Cardiac muscle cell (in vitro differentiated cells and primary cell): ENCODE measurements around the gene B3GNT7. TPM values are rescaled to one million over a fixed set of nuclear protein-coding genes. Genes with fewer than 3 reads are reported as not detected.

ENCODE experiments used
- DNase-seq, 2 donors: peaks; one replicate each; pipeline versions ENCODE4 v3.0.0 to v3.0.0-alpha.2; 2010 to 2017; ENCODE audit warnings: low read depth in 1 of 2, low spot score in 1 of 2
- H3K27ac ChIP-seq: fragments of 200-600 bp; sonication (generic); 2 replicates; pipeline ENCODE4 v1.5.1; 2016
- H3K27me3 ChIP-seq: fragments of 200-600 bp; sonication (generic); 2 replicates; pipeline ENCODE4 v1.6.0; 2016; ENCODE audit warnings: control low read depth
- H3K36me3 ChIP-seq: fragments of 200-600 bp; sonication (generic); 2 replicates; pipeline ENCODE4 v1.5.1; 2016; ENCODE audit warnings: control low read depth
- H3K4me1 ChIP-seq: fragments of 200-600 bp; sonication (generic); 2 replicates; pipeline ENCODE4 v1.8.1; 2017; ENCODE audit warnings: low read depth, mild to moderate bottlenecking, mixed run types
- H3K4me3 ChIP-seq: fragments of 200-600 bp; sonication (generic); 2 replicates; pipeline ENCODE4 v1.5.1; 2016; ENCODE audit warnings: mild to moderate bottlenecking
- H3K9me3 ChIP-seq: fragments of 200-600 bp; sonication (generic); 2 replicates; pipeline ENCODE4 v1.5.1; 2017; ENCODE audit warnings: low read depth, mild to moderate bottlenecking, control low read depth
- polyA plus RNA-seq: library from polyadenylated mRNA; unstranded; fragments of >200 nt; fragmentation: Nextera tagmentation; extraction: Ambion mirVana; gene quantifications from 2 replicates; pipeline ENCODE4 v1.2.1, GENCODE V29; 2016
- total RNA-seq: library from RNA; depleted of rRNA; stranded (reverse); fragments of >200 nt; gene quantifications from 2 replicates; pipeline ENCODE4 v1.2.3, GENCODE V29; 2016
- TF ChIP-seq, protein P1 (sequence below): IDR thresholded peaks from 2 replicates; pipeline ENCODE4 v1.5.1; 2012; ENCODE audit warnings: low read depth, mild to moderate bottlenecking, low read length

Gene B3GNT7
- total and polyA plus RNA-seq, 2 experiments from 2014 or later: 2.9 to 15.8 TPM

DNA sequence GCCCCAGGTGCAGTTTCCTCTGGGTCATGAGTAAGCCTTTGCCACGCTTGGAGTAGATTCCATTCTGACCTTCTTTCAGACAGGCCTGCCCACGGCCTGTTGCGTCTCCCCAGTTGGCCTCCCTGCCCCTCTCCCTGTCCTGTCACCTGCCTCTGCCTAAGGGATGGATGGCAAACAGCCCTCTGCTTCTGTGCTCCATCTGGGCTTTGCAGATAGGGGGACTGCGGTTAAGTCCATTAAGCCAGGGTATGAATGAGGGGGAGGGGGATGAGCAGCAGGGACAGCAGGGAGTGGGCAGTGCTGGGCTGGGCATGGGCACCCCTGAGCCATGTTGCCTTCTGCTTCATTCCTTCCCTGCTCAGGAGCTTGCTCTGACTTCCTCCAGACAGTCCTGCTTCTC, 37.6 kb upstream of the B3GNT7 start:
- H3K36me3 ChIP-seq: no peaks in the 10 kb centered on the region

DNA sequence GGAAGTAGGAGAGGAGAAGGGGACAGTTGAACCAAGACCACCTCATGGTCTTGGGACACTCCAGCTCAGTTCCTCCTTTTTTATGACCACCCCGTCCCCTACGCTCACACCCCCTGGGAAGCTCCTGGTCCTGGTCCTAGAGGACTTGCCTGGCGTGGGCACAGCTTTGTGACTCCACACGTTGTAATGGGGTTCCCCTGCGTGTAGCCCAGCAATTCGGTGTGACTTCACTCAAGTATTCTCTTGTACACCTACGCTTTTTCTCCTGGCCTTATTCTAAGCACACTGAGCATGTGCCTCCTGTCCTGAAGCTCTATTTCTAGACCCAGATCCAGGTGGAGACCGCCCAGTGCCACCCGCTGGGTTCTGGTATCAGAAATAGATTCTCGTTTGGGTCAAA, 36.1 kb upstream of the B3GNT7 start:
- Histone ChIP-seq H3K27ac (no peak overlapping the region), H3K9me3 (no peaks in the 10 kb centered on the region), H3K36me3 (no peaks in the 10 kb centered on the region), H3K4me1 (peaks cover 13% of the 10 kb centered on the region), H3K4me3 (no peak overlapping the region), H3K27me3 (no peaks in the 10 kb centered on the region)
- TF ChIP-seq, protein P1, sequence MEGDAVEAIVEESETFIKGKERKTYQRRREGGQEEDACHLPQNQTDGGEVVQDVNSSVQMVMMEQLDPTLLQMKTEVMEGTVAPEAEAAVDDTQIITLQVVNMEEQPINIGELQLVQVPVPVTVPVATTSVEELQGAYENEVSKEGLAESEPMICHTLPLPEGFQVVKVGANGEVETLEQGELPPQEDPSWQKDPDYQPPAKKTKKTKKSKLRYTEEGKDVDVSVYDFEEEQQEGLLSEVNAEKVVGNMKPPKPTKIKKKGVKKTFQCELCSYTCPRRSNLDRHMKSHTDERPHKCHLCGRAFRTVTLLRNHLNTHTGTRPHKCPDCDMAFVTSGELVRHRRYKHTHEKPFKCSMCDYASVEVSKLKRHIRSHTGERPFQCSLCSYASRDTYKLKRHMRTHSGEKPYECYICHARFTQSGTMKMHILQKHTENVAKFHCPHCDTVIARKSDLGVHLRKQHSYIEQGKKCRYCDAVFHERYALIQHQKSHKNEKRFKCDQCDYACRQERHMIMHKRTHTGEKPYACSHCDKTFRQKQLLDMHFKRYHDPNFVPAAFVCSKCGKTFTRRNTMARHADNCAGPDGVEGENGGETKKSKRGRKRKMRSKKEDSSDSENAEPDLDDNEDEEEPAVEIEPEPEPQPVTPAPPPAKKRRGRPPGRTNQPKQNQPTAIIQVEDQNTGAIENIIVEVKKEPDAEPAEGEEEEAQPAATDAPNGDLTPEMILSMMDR: no peak
- DNase-seq: no peak

More for the DNA sequence above, 37.6 kb upstream of the B3GNT7 start:
- H3K4me3 ChIP-seq: no peak overlapping the region
- no peak for DNase-seq
- H3K4me1 ChIP-seq: peaks cover 13% of the 10 kb centered on the region
- no peak overlapping the region for H3K27ac ChIP-seq
- H3K27me3 ChIP-seq: no peaks in the 10 kb centered on the region
- TF ChIP-seq, protein P1: no peak
- no peaks in the 10 kb centered on the region for H3K9me3 ChIP-seq

DNA sequence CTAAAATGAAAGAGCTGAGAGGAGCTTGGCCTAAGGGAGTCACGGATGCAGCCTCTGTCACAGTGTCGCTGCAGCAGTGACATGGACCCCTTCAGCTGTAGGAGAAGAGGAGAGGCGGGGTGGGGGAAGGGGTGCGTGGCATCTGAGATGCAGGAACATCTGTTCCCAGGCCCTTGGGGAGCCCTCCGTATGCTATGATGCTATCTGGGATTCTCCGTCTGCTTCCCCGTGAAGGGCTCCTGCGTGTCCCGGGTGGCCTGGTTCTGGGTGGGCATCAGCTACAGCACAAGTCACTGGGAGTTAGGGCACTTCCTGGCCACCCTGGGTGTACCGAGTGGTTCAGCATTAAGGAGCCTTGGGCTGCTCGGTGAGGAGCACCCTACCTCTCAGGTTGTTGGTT, 35.6 kb upstream of the B3GNT7 start:
- Histone ChIP-seq H3K27ac (no peak overlapping the region), H3K27me3 (no peaks in the 10 kb centered on the region), H3K9me3 (no peaks in the 10 kb centered on the region), H3K36me3 (no peaks in the 10 kb centered on the region), H3K4me1 (peaks cover 13% of the 10 kb centered on the region), H3K4me3 (no peak overlapping the region)
- no peak for DNase-seq
- TF ChIP-seq, protein P1: no peak

DNA sequence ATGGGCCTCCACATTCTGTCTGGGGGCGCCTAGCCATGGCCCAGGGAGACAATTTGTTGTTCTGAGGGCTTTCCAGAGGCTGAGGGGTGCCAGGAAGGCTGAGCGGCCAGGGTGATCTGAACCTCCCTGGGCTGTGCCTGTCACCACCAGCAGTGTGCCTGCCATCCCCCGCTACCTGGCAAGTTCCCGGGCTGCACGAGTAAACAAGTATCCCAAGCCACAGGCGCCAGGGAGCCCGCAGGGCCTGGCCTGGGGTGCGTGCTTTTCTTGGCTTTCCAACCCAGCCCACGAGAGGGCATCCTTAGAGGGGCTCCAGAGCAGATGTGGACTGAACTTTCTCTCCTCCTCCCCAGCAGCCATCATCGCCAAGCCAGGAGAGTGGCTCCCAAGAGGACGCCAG, 35.1 kb upstream of the B3GNT7 start:
- Histone ChIP-seq H3K9me3 (no peaks in the 10 kb centered on the region), H3K27me3 (no peaks in the 10 kb centered on the region), H3K27ac (no peak overlapping the region), H3K36me3 (no peaks in the 10 kb centered on the region), H3K4me1 (peaks cover 12% of the 10 kb centered on the region), H3K4me3 (no peak overlapping the region)
- TF ChIP-seq, protein P1: no peak
- no peak for DNase-seq

DNA sequence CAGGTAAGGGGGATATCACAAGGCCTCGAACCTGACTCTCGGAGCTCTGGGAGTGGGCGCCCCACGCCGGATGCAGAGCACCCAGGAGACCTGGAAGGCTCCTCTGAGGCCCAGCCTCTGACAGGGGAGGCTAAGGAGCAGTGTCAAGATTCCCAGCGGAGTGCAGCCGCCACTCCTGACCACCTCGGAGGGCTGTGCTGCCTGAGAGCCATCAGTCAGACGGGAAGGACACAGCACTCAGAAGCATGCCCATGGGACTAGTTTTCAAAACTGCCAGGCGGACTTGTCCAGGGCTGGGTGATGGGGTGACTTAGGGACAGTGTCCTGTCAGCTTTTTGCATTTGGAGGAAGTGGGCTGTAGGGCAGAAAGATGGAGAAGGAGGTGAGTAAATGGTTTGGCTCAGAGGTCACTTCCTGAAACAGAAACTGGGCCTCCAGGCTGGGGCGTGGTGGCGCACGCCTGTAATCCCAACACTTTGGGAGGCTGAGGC, 34.6 kb upstream of the B3GNT7 start:
- H3K4me3 ChIP-seq: no peak overlapping the region
- H3K27me3 ChIP-seq: no peaks in the 10 kb centered on the region
- no peak for DNase-seq
- TF ChIP-seq, protein P1: no peak
- H3K4me1 ChIP-seq: peaks cover 6% of the 10 kb centered on the region
- H3K27ac ChIP-seq: no peak overlapping the region
- no peaks in the 10 kb centered on the region for H3K9me3 ChIP-seq
- H3K36me3 ChIP-seq: no peaks in the 10 kb centered on the region
